ENCODE measurements around the gene RO60. TPM values are rescaled to one million over a fixed set of nuclear protein-coding genes. Genes with fewer than 3 reads are reported as not detected.

The RO60 gene
- total RNA-seq, 1 donor from 2014 or later: 200 TPM

GRCh38 chr1:193065954-193066353, 6.5 kb downstream of the RO60 start:
- no peak overlapping the region for H3K4me3 Mint-ChIP-seq

DNA sequence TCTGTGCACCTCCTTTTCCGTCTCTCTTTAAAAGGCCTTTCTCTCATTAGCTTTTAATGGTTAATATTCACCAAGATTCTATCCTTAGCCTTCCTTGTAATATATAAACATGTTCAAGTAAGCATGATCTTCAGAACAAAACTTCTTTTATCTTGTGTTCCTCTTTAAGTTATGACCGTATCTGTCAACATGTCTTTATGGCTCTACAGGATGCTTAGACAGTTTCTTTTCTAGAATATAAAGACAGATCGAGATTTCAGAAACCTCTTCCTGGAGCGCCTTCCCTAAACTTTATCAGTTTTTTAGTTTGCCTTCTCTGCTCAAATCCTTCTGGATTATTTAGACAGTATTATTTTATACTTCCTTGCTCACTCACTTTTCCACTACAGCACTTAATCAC, 7.2 kb downstream of the RO60 start:
- Mint-ChIP-seq H3K27ac (no peak overlapping the region), H3K4me3 (no peak overlapping the region)
- no peak overlapping the region for H3K9ac ChIP-seq

More at GRCh38 chr1:193065954-193066353, 6.5 kb downstream of the RO60 start:
- Histone ChIP-seq H3K4me1 (peaks cover 8% of the 10 kb centered on the region), H3K79me2 (ENCODE audit: low read depth) (peaks cover 98% of the 10 kb centered on the region), H4K20me1 (ENCODE audit: low read depth) (peaks cover 95% of the 10 kb centered on the region), H3K4me2 (no peak overlapping the region), H3F3A (ENCODE audit: low read depth) (no peaks in the 10 kb centered on the region), H3K9me3 (ENCODE audit: low read depth) (no peaks in the 10 kb centered on the region), H3K36me3 (no peaks in the 10 kb centered on the region), H3K27ac (no peak overlapping the region), H3K9ac (no peak overlapping the region), H3K27me3 (no peaks in the 10 kb centered on the region), H2AFZ (replicated peaks) (no peak overlapping the region), H3K4me3 (no peak overlapping the region)
- H3K27ac Mint-ChIP-seq: no peak overlapping the region
- peaks cover 8% of the 10 kb centered on the region for H3K9me3 Mint-ChIP-seq
- no peaks in the 10 kb centered on the region for H3K27me3 Mint-ChIP-seq (ENCODE audit: insufficient read depth, low read depth)
- no peak for TF ChIP-seq EZH2phosphoT487 (IDR thresholded peaks at IDR 0.05)
- no peak for TF ChIP-seq CTCF (IDR thresholded peaks at IDR 0.05)
- no peak for TF ChIP-seq EZH2 (IDR thresholded peaks at IDR 0.05)
- peaks cover 27% of the 10 kb centered on the region for H3K36me3 Mint-ChIP-seq
- no peak for DNase-seq (ENCODE audit: low spot score)
- peaks cover 10% of the 10 kb centered on the region for H3K4me1 Mint-ChIP-seq

GRCh38 chr1:193068013-193068412, 8.6 kb downstream of the RO60 start:
- H3K27ac Mint-ChIP-seq: no peak overlapping the region
- Histone ChIP-seq H2AFZ (replicated peaks) (no peak overlapping the region), H3K4me3 (no peak overlapping the region), H3K79me2 (ENCODE audit: low read depth) (peaks cover 98% of the 10 kb centered on the region), H3K9me3 (ENCODE audit: low read depth) (no peaks in the 10 kb centered on the region), H3K9ac (no peak overlapping the region), H4K20me1 (ENCODE audit: low read depth) (peaks cover 85% of the 10 kb centered on the region), H3K27me3 (no peaks in the 10 kb centered on the region), H3K4me1 (no peaks in the 10 kb centered on the region), H3K27ac (no peak overlapping the region), H3K4me2 (no peak overlapping the region), H3K36me3 (peaks cover 6% of the 10 kb centered on the region), H3F3A (ENCODE audit: low read depth) (no peaks in the 10 kb centered on the region)
- H3K9me3 Mint-ChIP-seq: peaks cover 2% of the 10 kb centered on the region
- peaks cover 5% of the 10 kb centered on the region for H3K4me1 Mint-ChIP-seq
- peaks cover 25% of the 10 kb centered on the region for H3K36me3 Mint-ChIP-seq
- TF ChIP-seq EZH2 (IDR thresholded peaks at IDR 0.05): no peak
- no peak for TF ChIP-seq CTCF (IDR thresholded peaks at IDR 0.05)
- TF ChIP-seq EZH2phosphoT487 (IDR thresholded peaks at IDR 0.05): no peak
- no peak for DNase-seq (ENCODE audit: low spot score)
- no peaks in the 10 kb centered on the region for H3K27me3 Mint-ChIP-seq (ENCODE audit: insufficient read depth, low read depth)
- H3K4me3 Mint-ChIP-seq: no peak overlapping the region

More for the DNA sequence above, 7.2 kb downstream of the RO60 start:
- H3K79me2 ChIP-seq (ENCODE audit: low read depth): peaks cover 98% of the 10 kb centered on the region
- H3K4me2 ChIP-seq: no peak overlapping the region
- peaks cover 8% of the 10 kb centered on the region for H3K9me3 Mint-ChIP-seq
- H3K36me3 ChIP-seq: no peaks in the 10 kb centered on the region
- H4K20me1 ChIP-seq (ENCODE audit: low read depth): peaks cover 94% of the 10 kb centered on the region
- H3K4me3 ChIP-seq: no peak overlapping the region
- TF ChIP-seq CTCF (IDR thresholded peaks at IDR 0.05) (no peak), EZH2phosphoT487 (IDR thresholded peaks at IDR 0.05) (no peak), EZH2 (IDR thresholded peaks at IDR 0.05) (no peak)
- no peaks in the 10 kb centered on the region for H3K27me3 Mint-ChIP-seq (ENCODE audit: insufficient read depth, low read depth)
- no peaks in the 10 kb centered on the region for H3K9me3 ChIP-seq (ENCODE audit: low read depth)
- no peak overlapping the region for H3K27ac ChIP-seq
- peaks cover 27% of the 10 kb centered on the region for H3K36me3 Mint-ChIP-seq
- DNase-seq (ENCODE audit: low spot score): no peak
- peaks cover 5% of the 10 kb centered on the region for H3K4me1 Mint-ChIP-seq
- H3F3A ChIP-seq (ENCODE audit: low read depth): no peaks in the 10 kb centered on the region
- H2AFZ ChIP-seq (replicated peaks): no peak overlapping the region
- H3K4me1 ChIP-seq: peaks cover 2% of the 10 kb centered on the region
- H3K27me3 ChIP-seq: no peaks in the 10 kb centered on the region
